ENCODE measurements around the gene SLC30A1. TPM values are rescaled to one million over a fixed set of nuclear protein-coding genes. Genes with fewer than 3 reads are reported as not detected.

The SLC30A1 gene
- total RNA-seq, 2 donors from 2014 or later = 0.29 to 0.76 TPM

DNA sequence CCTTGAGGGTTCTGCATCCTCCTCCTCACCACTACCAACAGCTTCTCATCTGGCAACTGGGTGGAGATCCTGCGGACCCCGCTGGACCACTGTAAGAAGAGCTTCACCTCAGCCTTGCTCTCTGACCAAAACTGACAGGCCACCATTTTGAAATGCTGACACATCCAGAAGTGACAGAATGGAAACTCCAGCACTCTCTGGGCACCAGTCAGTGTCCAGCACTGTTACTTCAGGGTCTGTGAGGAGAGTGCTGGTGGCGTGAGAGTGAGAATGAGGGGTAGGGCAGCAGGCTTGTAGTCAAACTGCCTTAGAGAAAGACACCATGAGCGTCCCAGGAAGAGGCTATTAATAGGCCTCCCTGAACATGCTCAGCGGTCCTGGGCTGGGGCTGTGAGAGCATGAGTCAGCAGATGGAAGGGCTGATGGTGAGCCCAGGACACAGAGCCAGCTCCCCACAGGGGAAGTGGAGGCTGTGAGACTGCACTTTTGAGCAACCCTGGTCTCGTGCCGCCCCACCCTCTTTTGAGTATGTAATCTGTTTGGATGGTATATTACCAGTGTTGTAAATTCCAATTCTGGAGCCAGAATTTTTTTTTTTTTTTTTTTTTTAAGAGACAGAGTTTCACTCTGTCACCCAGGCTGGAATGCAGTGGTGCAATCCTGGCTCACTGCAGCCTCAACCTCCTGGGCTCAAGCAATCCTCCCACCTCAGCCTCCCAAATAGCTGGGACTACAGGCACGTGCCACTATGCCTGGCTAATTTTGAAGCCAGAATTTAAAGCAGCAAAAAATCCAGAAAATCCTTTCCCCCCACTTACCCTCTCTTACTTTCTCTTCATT is 34.4 kb upstream of the SLC30A1 start:
- no peaks in the 10 kb centered on the region for H3K36me3 Mint-ChIP-seq (ENCODE audit: low read depth)
- ATAC-seq (replicated peaks) = peak; percentile 50

DNA sequence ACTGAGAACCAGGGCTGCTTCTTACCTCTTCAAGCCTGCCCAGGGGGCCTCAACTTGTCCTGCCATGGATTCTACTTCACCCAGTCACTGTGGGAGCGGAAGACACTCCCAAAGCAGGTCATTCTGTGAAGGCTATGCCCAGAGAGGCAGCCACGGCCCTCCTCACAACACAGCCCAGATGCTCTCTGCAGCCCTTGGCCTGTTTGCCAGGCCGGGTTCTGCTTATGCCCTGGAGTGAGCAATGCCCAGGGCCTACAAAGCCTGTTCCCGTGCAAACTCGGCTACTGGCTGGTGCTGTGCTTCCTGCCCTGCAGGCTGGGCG is 33.8 kb upstream of the SLC30A1 start:
- ATAC-seq (replicated peaks) = no peak
- H3K4me3 Mint-ChIP-seq = no peak overlapping the region

More for the DNA sequence above, 34.4 kb upstream of the SLC30A1 start:
- no peaks in the 10 kb centered on the region for H3K9me3 Mint-ChIP-seq
- H3K4me3 Mint-ChIP-seq = no peak overlapping the region
- no peak overlapping the region for H3K27ac Mint-ChIP-seq
- no peaks in the 10 kb centered on the region for H3K27me3 Mint-ChIP-seq
- no peaks in the 10 kb centered on the region for H3K4me1 Mint-ChIP-seq

GRCh38 chr1:211611818-211612217 is 32.9 kb upstream of the SLC30A1 start:
- ATAC-seq (replicated peaks) = no peak
- Mint-ChIP-seq H3K4me3 (no peak overlapping the region), H3K9me3 (no peaks in the 10 kb centered on the region), H3K4me1 (peaks cover 5% of the 10 kb centered on the region), H3K27me3 (peaks cover under 1% of the 10 kb centered on the region), H3K27ac (no peak overlapping the region), H3K36me3 (ENCODE audit: low read depth) (no peaks in the 10 kb centered on the region)

More for the DNA sequence above, 33.8 kb upstream of the SLC30A1 start:
- H3K9me3 Mint-ChIP-seq = no peaks in the 10 kb centered on the region
- H3K27ac Mint-ChIP-seq = no peak overlapping the region
- no peaks in the 10 kb centered on the region for H3K27me3 Mint-ChIP-seq
- H3K36me3 Mint-ChIP-seq (ENCODE audit: low read depth) = no peaks in the 10 kb centered on the region
- H3K4me1 Mint-ChIP-seq = no peaks in the 10 kb centered on the region

GRCh38 chr1:211610779-211611556 is 32.0 kb upstream of the SLC30A1 start:
- Mint-ChIP-seq H3K27me3 (peaks cover 3% of the 10 kb centered on the region), H3K36me3 (ENCODE audit: low read depth) (no peaks in the 10 kb centered on the region), H3K9me3 (no peaks in the 10 kb centered on the region), H3K27ac (no peak overlapping the region), H3K4me1 (peaks cover 7% of the 10 kb centered on the region), H3K4me3 (no peak overlapping the region)
- no peak for ATAC-seq (replicated peaks)

DNA sequence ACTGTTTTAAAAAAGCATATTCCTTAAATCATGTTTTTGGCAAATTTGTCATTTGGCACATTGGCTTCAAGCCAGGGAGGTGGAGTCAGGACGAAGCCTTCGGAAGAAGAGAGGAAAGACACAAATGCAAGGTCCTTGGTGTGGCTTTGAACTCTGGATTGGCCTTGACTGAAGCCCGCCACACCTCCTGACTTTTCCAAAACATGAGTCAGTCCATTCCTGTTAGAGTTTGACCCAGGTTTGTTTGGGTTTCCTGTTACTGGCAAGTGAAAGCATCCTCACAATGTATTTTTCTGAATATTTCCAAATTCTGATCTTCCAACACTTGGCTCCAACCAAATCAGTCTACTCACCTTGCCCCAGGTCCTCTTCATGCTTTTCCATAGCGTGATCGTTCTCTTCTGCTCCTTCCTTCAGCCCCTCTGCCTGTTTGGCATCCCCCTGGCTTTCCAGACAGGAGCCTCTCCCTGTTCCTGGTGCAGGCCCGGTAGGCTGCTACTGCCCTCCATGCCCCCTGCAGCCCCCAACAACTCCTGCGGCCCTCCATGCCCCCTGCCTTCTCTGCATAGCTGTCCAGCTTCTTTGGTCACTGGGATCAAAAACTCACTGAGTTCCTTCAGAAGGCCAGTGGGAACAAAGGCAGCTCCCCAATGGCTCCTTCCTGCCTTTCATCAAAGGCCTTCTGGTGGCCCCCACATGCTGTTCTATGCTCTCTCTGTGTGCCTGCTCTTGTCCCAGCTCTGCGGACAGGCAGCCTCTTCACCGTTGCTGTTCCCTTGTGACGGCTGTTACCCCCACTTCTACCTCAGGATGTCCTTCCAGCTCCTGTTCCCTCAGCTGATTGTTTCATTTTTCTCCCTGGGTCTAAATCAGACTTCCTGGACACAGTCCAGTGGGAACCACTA is 30.4 kb upstream of the SLC30A1 start:
- ATAC-seq (replicated peaks) = no peak
- Mint-ChIP-seq H3K27ac (no peak overlapping the region), H3K9me3 (no peaks in the 10 kb centered on the region), H3K27me3 (peaks cover 3% of the 10 kb centered on the region), H3K4me3 (no peak overlapping the region), H3K4me1 (peaks cover 7% of the 10 kb centered on the region), H3K36me3 (ENCODE audit: low read depth) (no peaks in the 10 kb centered on the region)

- peak overlapping the region; percentile 82 for H3K4me3 Mint-ChIP-seq
These were observed 29.0 kb upstream of the SLC30A1 start for GRCh38 chr1:211607754-211608473.

DNA sequence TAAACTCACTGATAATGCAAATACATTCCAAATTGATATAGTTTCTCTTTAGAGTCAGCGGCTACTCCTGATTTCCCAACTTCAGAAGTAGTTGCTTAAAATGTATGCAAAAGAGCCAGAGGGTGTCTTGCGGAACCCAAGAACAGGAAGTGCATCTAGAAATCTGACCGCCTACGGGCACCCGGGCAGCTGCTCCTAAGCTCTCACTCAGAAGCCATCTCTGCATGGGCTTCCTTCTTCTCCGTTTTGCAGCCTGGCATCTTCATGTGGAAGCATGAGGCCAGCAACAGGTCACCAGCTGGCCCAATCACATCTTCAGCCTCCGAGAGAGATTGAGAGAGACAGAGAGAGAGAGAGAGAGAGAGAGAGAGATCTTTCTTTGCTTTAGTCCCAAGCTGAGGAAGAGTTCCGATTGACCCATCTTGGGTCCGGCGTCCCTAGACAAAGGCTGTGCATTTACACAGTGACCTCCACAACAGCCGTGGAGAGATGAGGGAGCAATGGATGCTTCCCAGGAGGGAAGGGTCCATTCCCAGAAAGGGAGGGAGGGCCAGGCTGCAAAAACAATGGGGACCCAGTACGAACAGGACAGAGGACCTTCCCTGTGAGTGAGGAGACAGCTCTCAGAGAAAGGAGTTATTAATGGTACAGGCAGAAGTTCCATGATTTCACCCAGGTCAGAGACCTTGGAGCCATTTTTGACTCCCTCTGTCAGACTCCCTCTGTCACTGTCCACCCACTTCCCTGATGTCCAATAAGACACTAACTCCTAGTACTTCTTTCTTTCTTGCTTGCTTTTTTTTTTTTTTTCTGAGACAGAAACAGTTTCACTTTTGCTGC is 28.2 kb upstream of the SLC30A1 start:
- H3K27ac Mint-ChIP-seq = peak overlapping the region; percentile 87
- H3K9me3 Mint-ChIP-seq = no peaks in the 10 kb centered on the region
- peak overlapping the region; percentile 82 for H3K4me3 Mint-ChIP-seq
- peaks cover 6% of the 10 kb centered on the region for H3K27me3 Mint-ChIP-seq
- H3K4me1 Mint-ChIP-seq = peaks cover 7% of the 10 kb centered on the region
- H3K36me3 Mint-ChIP-seq (ENCODE audit: low read depth) = no peaks in the 10 kb centered on the region
- ATAC-seq (replicated peaks) = peak; percentile 68

More at GRCh38 chr1:211607754-211608473, 29.0 kb upstream of the SLC30A1 start:
- ATAC-seq (replicated peaks) = no peak
- H3K27ac Mint-ChIP-seq = no peak overlapping the region
- peaks cover 7% of the 10 kb centered on the region for H3K4me1 Mint-ChIP-seq
- no peaks in the 10 kb centered on the region for H3K9me3 Mint-ChIP-seq
- peaks cover 3% of the 10 kb centered on the region for H3K27me3 Mint-ChIP-seq
- H3K36me3 Mint-ChIP-seq (ENCODE audit: low read depth) = no peaks in the 10 kb centered on the region

DNA sequence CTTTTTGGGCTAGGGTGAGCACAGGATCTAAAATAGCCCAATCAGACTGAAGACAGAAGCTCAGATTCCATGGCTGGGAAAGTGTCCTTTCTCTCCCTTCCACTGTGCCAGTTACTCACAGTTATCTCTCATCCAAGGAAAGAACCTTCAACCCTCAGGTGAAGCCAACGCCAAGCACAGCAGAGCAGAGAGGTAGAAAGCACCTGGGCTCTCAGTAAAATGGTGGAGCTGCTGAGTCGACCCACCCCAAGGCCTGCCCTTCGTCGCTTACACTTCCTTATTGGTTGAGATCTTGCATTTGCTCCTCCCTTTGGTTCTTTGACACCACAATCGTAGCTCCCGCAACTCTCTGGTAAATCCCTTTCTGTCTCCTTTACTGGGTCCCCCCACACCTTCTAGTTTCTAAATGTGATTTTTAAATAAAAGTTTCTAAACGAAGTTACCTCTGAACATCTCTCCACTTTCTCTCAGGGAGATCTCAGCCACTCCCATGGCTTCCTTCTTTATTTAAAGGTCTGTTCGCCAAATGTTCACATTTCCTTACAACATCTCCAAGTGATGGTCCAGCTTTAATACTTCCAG is 27.5 kb upstream of the SLC30A1 start:
- ATAC-seq (replicated peaks) = peak; percentile 72
- H3K27ac Mint-ChIP-seq = peak overlapping the region; percentile 87
- peak overlapping the region; percentile 82 for H3K4me3 Mint-ChIP-seq
- H3K27me3 Mint-ChIP-seq = peaks cover 6% of the 10 kb centered on the region
- peaks cover 7% of the 10 kb centered on the region for H3K4me1 Mint-ChIP-seq
- no peaks in the 10 kb centered on the region for H3K9me3 Mint-ChIP-seq
- no peaks in the 10 kb centered on the region for H3K36me3 Mint-ChIP-seq (ENCODE audit: low read depth)

GRCh38 chr1:211605603-211606331 is 26.8 kb upstream of the SLC30A1 start:
- Mint-ChIP-seq H3K36me3 (ENCODE audit: low read depth) (no peaks in the 10 kb centered on the region), H3K27ac (no peak overlapping the region), H3K27me3 (peaks cover 6% of the 10 kb centered on the region), H3K9me3 (no peaks in the 10 kb centered on the region), H3K4me3 (peak overlapping the region; percentile 82), H3K4me1 (peaks cover 7% of the 10 kb centered on the region)
- ATAC-seq (replicated peaks) = no peak

GRCh38 chr1:211605034-211605433 is 26.1 kb upstream of the SLC30A1 start:
- Mint-ChIP-seq H3K36me3 (ENCODE audit: low read depth) (no peaks in the 10 kb centered on the region), H3K4me1 (peaks cover 7% of the 10 kb centered on the region), H3K27me3 (peaks cover 6% of the 10 kb centered on the region), H3K4me3 (no peak overlapping the region), H3K9me3 (no peaks in the 10 kb centered on the region), H3K27ac (no peak overlapping the region)
- ATAC-seq (replicated peaks) = no peak

GRCh38 chr1:211604548-211604947 is 25.6 kb upstream of the SLC30A1 start:
- Mint-ChIP-seq H3K27ac (no peak overlapping the region), H3K4me1 (peaks cover 7% of the 10 kb centered on the region), H3K4me3 (no peak overlapping the region), H3K27me3 (peaks cover 6% of the 10 kb centered on the region), H3K9me3 (no peaks in the 10 kb centered on the region), H3K36me3 (ENCODE audit: low read depth) (no peaks in the 10 kb centered on the region)
- no peak for ATAC-seq (replicated peaks)

DNA sequence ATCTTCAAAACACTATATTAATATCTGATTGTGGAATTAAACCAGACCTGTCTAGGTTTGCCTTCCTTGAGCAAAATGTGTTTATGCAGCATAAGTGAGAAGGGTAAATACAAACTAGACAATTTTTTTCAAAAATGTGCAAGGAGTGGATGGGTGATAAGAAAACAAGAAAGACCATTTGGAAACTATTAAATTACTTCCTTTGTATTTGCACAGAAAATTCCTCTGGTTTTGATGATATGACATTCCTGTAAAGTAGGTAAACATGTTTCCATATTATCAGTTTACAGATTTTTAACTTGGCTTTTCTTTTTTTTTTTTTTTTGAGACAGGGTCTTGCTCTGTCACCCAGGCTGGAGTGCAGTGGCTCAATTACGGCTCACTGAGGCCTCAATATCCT is 24.8 kb upstream of the SLC30A1 start:
- Mint-ChIP-seq H3K9me3 (no peaks in the 10 kb centered on the region), H3K27me3 (peaks cover 6% of the 10 kb centered on the region), H3K36me3 (ENCODE audit: low read depth) (no peaks in the 10 kb centered on the region), H3K4me3 (no peak overlapping the region), H3K4me1 (peaks cover 7% of the 10 kb centered on the region), H3K27ac (no peak overlapping the region)
- no peak for ATAC-seq (replicated peaks)
